ENCODE results near the gene NBAS. TPM values are rescaled to one million over a fixed set of nuclear protein-coding genes. Genes with fewer than 3 reads are reported as not detected.

NBAS gene
- total RNA-seq, 2 experiments from 2014 or later: 24.4 to 28.8 TPM

GRCh38 chr2:15471606-15472005, 89.5 kb downstream of the NBAS start:
- intact Hi-C loops (cut with micrococcal nuclease; ENCODE audit: unreplicated experiment): no loop called here
- DNase-seq (ENCODE audit: low spot score): no peak
- Histone ChIP-seq H3K27ac (ENCODE audit: low read depth, low read length, poor library complexity, severe bottlenecking) (no peak overlapping the region), H3K4me1 (ENCODE audit: insufficient read depth, low read length, poor library complexity, severe bottlenecking) (no peaks in the 10 kb centered on the region), H3K9me2 (ENCODE audit: insufficient read depth, low read length) (no peaks in the 10 kb centered on the region), H3K4me2 (ENCODE audit: low read length) (no peak overlapping the region), H3K36me3 (ENCODE audit: insufficient read depth, low read length) (peaks cover 38% of the 10 kb centered on the region; the same call in 1 of the 2 replicates), H3K9me3 (ENCODE audit: low read length) (no peaks in the 10 kb centered on the region), H3K79me2 (ENCODE audit: insufficient read depth, low read depth, low read length) (no peaks in the 10 kb centered on the region), H2AFZ (ENCODE audit: low read length) (no peak overlapping the region), H3K4me3 (ENCODE audit: low read depth, low read length, poor library complexity, severe bottlenecking) (no peak overlapping the region), H4K20me1 (ENCODE audit: insufficient read depth, low read length) (no peaks in the 10 kb centered on the region)
- TF ChIP-seq CTCF (conservative IDR thresholded peaks at IDR 0.05; ENCODE audit: low read length) (no peak), EZH2phosphoT487 (IDR thresholded peaks at IDR 0.05; ENCODE audit: borderline replicate concordance, low read depth, low read length) (no peak)
- ChIA-PET POLR2A (interaction anchor here (1.3 kb wide), 1 partner anchor 8 kb away, joined by 4 read pairs; no protein-coding TSS in a partner anchor), CTCF (ENCODE audit: unreplicated experiment) (no interaction called here)
- no TSS peak for BruUV-seq (replicated peaks)

- peaks cover 12% of the 10 kb centered on the region for H3K4me1 ChIP-seq (ENCODE audit: insufficient read depth, low read length, poor library complexity, severe bottlenecking)
- no peak for DNase-seq (ENCODE audit: low spot score)
- H3K4me3 ChIP-seq (ENCODE audit: low read depth, low read length, poor library complexity, severe bottlenecking): no peak overlapping the region
- no peak overlapping the region for H3K4me2 ChIP-seq (ENCODE audit: low read length)
- ChIA-PET POLR2A (no interaction called here), CTCF (ENCODE audit: unreplicated experiment) (no interaction called here)
- BruUV-seq (replicated peaks): no TSS peak
- H3K79me2 ChIP-seq (ENCODE audit: insufficient read depth, low read depth, low read length): no peaks in the 10 kb centered on the region; the same call in 1 of the 2 replicates
- peaks cover 30% of the 10 kb centered on the region; the same call in 1 of the 2 replicates for H3K36me3 ChIP-seq (ENCODE audit: insufficient read depth, low read length)
- H3K27ac ChIP-seq (ENCODE audit: low read depth, low read length, poor library complexity, severe bottlenecking): no peak overlapping the region
- TF ChIP-seq EZH2phosphoT487 (IDR thresholded peaks at IDR 0.05; ENCODE audit: borderline replicate concordance, low read depth, low read length): no peak
- no peak for TF ChIP-seq CTCF (conservative IDR thresholded peaks at IDR 0.05; ENCODE audit: low read length)
- no peaks in the 10 kb centered on the region for H3K9me3 ChIP-seq (ENCODE audit: low read length)
- H4K20me1 ChIP-seq (ENCODE audit: insufficient read depth, low read length): no peaks in the 10 kb centered on the region
- intact Hi-C loops (cut with micrococcal nuclease; ENCODE audit: unreplicated experiment): no loop called here
- H3K9me2 ChIP-seq (ENCODE audit: insufficient read depth, low read length): no peaks in the 10 kb centered on the region
- no peak overlapping the region for H2AFZ ChIP-seq (ENCODE audit: low read length)
These were observed 101.0 kb downstream of the NBAS start for GRCh38 chr2:15460112-15460620.

- intact Hi-C loops (cut with micrococcal nuclease; ENCODE audit: unreplicated experiment): no loop called here
- POLR2A ChIA-PET: no interaction called here
- Histone ChIP-seq H3K4me2 (ENCODE audit: low read length) (no peak overlapping the region), H4K20me1 (ENCODE audit: insufficient read depth, low read length) (no peaks in the 10 kb centered on the region), H3K9me2 (ENCODE audit: insufficient read depth, low read length) (no peaks in the 10 kb centered on the region), H3K4me3 (ENCODE audit: low read depth, low read length, poor library complexity, severe bottlenecking) (no peak overlapping the region), H3K27ac (ENCODE audit: low read depth, low read length, poor library complexity, severe bottlenecking) (no peak overlapping the region), H3K79me2 (ENCODE audit: insufficient read depth, low read depth, low read length) (no peaks in the 10 kb centered on the region; the same call in 1 of the 2 replicates), H3K4me1 (ENCODE audit: insufficient read depth, low read length, poor library complexity, severe bottlenecking) (peaks cover 6% of the 10 kb centered on the region), H3K9me3 (ENCODE audit: low read length) (no peaks in the 10 kb centered on the region), H2AFZ (ENCODE audit: low read length) (no peak overlapping the region), H3K36me3 (ENCODE audit: insufficient read depth, low read length) (peaks cover 24% of the 10 kb centered on the region; the same call in 1 of the 2 replicates)
- TF ChIP-seq CTCF (conservative IDR thresholded peaks at IDR 0.05; ENCODE audit: low read length): no peak
- no peak for TF ChIP-seq EZH2phosphoT487 (IDR thresholded peaks at IDR 0.05; ENCODE audit: borderline replicate concordance, low read depth, low read length)
- CTCF ChIA-PET (ENCODE audit: unreplicated experiment): no interaction called here
- DNase-seq (ENCODE audit: low spot score): no peak
- BruUV-seq (replicated peaks): no TSS peak
These were observed 102.9 kb downstream of the NBAS start for GRCh38 chr2:15458277-15458676.

All from OCI-LY7 (cell line).